ENCODE results near the gene GP1BB.

GRCh38 chr22:19755722-19756287, 32.5 kb downstream of the GP1BB start:
- TF ChIP-seq POLR2A (IDR thresholded peaks at IDR 0.05) (no peak), CTCF (IDR thresholded peaks at IDR 0.05) (no peak), EP300 (IDR thresholded peaks at IDR 0.05) (no peak)

Measured in tibial nerve (tissue), 4 donors.